HCEC 1CT (cell line): ENCODE data around the gene MAPKBP1.

Source experiments
- DNase-seq: peaks from one replicate; pipeline ENCODE4 v3.0.0-alpha.2; 2017

MAPKBP1 gene

DNA sequence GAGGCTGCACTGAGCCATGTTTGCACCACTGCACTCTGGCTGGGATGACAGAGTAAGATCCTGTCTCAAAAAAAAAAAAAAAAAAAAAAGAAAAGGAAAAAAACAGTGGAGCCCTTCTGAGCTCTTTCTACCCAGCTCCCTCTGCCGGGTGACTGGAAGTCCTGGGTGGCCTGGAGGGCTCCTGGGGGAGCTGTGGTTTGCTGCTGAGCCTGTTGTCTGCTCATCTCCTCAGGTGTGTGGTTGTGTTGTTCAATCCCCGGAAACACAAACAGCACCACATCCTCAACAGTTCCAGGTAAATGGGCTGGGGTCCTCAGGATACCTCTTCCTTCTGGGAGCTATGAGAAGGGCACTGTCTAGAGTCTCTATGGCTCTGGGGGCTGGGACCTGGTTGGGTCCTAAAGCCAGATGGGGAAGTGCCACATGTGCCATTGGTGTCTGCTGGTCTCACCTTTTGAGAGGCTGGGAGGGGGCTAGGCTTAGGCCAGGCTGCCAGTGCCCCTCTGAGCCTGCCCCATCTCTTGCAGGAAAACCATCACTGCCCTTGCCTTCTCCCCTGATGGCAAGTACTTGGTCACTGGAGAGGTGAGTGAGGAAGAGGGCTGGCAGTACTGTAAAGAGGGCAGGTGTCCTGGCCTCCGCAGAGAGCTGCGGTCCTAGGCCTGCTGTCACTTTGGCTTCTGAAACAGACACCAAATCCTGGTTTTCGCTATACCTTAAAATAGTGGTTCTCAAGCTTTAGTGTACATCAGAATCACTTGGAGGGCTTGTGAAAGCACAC lies 36.6 kb downstream of the MAPKBP1 start:
- DNase-seq = no peak

DNA sequence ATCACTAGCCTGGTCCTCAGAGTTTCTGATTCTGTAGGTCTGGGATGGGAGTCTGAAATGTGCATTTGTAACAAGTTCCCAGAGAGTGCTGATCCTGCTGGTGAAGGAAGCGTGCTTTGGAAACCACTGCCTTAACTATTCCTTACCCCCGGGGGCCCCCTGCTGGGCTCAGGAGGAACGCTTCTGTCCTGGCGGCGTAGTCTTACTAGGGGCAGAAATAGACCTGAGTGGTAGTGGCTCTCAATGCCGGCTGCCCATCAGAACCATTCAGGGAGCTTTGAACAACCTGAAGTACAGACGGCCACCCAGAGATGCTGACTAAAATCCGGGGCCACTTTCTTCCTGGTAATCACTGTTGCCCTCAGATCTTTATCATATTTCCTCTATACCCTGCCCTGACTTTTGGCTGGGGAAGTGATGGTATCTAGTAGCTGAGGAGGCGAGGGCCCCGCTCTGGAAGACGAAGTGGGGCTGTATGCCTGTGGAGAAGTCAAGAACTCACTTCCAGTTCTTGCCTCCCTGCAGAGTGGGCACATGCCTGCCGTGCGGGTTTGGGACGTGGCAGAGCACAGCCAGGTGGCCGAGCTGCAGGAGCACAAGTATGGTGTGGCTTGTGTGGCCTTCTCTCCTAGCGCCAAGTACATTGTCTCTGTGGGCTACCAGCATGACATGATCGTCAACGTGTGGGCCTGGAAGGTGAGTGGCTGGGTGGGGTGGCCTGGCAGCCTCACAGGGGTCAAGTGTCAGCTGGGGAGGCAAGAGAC lies 37.3 kb downstream of the MAPKBP1 start:
- DNase-seq = peak; percentile 77

DNA sequence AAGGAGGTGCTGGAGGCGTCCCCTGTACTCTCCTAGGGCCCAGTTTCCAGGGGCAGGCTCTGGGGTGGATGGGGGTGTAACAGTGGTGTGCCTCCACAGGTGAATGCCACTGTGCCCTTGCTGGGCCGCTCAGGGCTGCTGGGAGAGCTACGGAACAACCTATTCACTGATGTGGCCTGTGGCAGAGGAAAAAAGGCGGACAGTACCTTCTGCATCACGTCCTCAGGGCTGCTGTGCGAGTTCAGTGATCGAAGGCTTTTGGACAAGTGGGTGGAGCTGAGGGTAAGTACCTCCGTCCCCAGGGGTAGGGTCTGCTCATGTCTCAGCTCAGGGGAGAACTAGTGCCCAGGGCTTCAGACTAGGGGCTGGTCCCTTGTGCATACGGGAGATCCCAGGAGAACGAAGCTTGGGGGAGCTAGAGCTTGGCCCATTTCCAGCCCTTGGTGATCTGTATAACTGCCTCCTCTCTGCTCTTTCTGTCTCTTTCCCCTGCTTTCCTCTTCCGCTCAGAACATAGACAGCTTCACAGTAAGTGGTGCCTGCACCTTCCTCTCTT lies 38.6 kb downstream of the MAPKBP1 start:
- no peak for DNase-seq

DNA sequence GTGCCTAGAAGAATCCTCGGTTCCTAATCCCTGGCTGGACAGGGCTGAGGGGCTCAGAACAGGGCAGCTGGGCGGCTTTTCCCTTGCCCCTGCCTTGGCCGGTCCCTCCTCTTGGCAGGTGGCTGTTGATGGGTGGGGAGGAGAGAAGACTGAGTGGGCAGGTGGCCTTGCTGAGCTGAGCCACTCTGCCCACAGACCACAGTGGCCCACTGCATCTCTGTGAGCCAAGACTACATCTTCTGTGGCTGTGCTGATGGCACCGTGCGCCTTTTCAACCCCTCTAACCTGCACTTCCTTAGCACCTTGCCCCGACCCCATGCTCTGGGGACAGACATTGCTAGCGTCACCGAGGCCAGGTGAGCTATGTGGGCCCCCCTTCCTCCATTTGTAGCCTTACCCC lies 39.1 kb downstream of the MAPKBP1 start:
- no peak for DNase-seq

DNA sequence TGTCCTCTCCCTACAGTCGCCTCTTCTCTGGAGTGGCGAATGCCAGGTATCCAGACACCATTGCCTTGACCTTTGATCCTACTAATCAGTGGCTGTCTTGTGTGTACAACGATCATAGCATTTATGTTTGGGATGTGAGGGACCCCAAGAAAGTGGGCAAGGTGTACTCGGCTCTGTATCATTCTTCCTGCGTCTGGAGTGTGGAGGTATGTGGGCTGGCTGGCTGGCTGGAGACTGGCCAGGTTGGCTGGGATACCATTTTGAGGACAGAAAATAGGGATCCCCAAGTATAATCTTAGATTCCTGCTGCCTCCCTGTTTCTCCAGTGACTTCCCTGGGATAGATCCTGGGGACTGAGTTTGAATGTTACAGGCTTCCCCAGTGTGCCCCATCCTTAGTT lies 40.2 kb downstream of the MAPKBP1 start:
- no peak for DNase-seq

DNA sequence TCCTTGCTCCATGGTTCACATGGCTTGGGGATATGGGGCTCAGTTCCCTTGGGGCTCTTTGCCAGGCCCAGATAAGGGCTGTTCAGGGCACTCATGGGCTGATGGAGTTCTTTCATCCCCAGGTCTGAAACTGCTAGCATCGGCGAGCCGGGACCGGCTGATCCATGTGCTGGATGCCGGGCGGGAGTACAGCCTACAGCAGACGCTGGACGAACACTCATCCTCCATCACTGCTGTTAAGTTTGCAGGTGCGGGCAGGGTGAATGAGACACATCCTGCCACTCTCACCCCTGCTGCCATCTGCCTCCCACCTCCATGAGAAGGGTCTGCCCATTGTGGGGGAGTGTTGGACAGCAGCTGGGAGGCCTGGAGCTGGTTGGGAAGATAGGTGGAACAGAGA lies 42.5 kb downstream of the MAPKBP1 start:
- no peak for DNase-seq

DNA sequence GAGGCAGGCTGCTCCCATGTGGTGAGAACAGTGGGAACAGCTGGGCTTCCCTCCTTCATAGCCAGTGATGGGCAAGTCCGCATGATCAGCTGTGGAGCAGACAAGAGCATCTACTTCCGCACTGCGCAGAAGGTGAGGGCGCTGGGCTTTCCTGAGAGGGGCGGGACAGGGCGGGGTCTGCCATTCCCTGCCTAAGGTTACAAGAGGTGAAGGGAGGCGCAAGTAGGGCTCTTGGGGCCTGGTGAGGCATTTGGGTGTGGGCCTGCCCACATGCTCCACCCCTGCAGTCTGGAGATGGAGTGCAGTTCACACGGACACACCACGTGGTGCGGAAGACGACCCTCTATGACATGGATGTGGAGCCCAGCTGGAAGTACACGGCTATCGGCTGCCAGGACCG lies 43.0 kb downstream of the MAPKBP1 start:
- DNase-seq = no peak

DNA sequence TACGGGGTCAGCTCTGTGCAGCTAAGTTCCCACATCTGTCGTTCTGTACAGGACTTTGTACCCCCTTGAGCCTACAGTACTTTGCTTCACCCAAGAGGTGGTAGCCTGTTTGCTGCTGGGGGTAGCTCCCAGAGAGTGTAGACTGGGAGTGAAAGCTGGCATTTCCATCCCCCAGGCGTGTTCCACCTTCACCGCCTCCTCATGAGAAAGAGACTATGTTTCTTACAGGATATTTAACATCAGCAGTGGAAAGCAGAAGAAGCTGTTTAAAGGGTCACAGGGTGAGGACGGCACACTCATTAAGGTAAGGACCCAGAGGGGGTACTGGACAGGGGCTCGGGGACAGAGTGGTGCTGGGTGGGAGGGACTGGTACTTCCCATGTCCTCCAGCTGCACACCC lies 43.5 kb downstream of the MAPKBP1 start:
- no peak for DNase-seq

DNA sequence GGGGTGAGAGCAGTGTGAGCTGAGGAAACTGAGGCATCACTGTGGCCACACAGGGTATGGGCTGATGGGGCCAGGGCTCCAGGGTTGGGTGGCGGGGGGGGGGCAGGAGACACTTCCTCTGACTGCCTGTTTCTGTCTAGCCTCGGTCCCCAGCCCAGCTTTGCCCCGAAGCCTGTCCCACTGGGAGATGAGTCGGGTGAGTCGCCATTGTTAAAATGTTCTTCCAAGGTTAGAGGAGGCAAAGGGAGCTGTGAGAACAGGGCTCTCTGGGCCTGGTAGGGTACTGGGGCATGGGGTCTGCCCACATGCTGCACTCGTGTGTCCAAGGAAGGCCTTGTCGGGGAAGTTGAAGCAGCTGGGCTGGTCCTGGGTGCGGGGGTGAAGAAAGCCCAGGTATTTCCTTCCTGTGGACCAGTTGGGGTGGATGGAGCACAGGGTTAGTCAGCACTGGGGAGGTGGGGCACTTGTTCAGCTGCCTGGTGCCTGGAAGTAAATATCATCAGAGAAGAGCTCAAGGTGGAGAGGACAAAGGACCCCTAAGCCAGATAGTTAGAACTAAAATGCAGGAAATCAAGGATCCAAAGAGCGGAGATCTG lies 45.3 kb downstream of the MAPKBP1 start:
- DNase-seq = no peak

DNA sequence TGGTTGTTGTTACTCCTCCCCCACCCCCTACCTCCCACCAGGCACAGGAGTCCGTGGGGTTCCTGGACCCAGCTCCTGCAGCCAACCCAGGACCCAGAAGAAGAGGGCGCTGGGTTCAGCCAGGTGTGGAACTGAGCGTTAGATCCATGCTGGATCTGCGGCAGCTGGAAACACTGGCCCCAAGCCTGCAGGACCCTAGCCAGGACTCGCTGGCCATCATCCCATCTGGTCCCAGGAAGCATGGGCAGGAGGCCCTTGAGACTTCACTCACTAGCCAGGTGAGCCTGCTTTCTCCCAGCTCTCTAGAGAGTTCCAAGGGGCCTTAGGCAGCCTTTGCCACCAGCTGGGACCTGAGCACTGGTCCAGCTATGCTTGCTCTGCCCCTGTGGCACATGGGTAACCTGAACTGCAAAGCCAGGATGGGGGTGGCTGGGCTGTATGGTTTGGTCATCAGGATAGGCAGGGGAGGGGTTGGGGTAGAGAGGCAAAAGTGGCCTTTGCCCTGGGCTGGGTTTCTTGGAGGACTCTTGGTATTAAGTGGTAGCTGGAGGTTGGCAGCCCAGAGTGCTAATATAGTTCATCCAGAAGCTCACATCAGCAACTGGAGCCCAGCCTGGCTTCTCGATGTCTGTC lies 46.6 kb downstream of the MAPKBP1 start:
- no peak for DNase-seq

DNA sequence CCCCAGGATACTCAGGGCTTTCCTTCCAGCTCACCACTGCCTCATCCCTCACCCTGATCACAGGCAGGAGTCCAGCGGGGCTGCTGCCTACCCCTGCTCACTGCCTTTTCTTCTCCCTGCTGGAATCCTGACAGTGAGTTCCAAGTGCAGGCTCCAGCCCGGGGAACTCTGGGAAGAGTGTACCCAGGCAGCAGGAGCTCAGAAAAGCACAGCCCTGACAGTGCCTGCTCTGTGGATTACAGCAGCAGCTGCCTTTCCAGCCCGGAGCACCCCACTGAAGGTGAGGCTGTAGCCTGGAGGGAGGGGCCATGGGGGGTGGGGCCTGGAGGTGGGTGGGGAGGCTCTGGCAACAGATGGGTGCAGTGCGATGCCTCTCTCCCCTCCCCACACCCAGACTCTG lies 47.5 kb downstream of the MAPKBP1 start:
- no peak for DNase-seq

DNA sequence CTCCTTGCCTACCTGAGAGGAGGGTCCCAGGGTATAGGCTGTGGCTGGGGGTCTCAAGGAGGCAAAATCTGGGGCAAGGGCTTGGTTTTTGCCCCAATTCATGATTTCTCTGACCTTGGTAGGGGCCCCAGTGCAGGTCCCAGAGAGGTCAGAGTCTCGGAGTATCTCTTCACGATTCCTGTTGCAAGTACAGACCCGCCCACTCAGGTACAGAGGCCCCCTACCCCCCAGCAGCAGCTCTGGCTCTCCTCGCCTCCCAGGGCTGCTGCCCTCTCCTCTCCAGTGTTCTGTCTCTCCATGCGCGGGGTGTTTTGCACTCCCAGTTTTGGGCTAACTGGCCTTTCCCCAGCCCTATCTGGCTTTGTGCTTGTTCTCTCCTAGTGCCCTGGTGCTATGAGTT lies 48.2 kb downstream of the MAPKBP1 start:
- no peak for DNase-seq

DNA sequence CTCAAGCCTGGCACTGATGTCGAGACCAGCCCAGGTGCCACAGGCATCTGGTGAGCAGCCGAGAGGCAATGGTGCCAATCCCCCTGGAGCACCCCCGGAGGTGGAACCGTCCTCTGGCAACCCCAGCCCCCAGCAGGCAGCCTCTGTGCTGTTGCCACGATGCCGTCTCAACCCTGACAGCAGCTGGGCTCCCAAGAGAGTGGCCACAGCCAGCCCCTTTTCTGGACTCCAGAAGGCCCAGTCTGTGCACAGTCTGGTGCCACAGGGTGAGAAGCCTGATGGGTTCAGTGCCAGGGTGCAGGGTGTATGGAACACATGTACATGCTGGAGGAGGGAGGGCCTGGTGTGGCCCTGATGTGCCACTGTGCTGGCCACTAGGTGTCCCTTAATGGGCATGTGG lies 48.7 kb downstream of the MAPKBP1 start:
- DNase-seq = no peak

DNA sequence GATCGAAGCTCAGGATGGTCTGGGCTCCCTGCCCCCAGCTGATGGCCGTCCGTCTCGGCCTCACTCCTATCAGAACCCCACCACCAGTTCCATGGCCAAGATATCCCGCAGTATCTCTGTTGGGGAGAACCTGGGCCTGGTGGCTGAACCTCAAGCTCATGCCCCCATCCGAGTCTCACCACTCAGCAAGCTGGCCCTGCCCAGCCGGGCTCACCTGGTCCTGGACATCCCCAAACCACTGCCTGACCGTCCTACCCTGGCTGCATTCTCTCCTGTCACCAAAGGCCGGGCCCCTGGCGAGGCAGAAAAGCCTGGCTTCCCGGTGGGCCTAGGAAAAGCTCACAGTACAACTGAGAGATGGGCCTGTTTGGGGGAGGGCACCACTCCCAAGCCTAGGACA lies 49.2 kb downstream of the MAPKBP1 start:
- DNase-seq = no peak

DNA sequence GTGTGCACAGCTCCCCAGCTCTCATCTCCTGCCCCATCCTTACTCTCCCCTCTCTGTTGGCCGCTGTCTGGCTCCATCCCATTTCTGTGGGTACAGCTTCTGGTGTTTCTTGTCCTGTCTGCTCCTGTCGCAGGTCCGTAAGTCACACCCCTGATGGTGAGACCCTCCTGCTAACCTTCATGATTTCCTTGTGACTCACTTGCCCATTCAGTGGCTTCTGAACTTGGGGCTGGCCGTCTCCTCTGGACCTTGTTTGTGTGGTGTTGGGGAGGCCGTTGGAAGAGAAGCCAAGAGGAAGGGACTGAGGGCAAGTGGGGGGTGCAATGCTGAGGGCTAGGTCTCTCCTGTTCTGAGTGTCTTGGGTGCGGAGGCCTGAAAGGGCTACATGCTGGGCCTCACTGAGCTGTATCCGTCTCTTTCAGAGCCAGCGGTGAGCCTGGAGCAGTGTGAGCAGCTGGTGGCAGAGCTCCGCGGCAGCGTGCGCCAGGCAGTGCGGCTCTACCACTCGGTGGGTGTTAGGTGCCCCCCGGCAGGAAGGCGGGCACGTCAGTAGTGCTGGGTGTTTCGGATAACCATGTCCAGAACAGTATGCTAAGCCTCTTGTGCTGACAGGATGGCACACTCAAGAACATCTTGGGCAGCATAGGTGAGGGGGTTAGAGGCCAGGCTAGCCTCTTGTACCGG lies 49.9 kb downstream of the MAPKBP1 start:
- no peak for DNase-seq

DNA sequence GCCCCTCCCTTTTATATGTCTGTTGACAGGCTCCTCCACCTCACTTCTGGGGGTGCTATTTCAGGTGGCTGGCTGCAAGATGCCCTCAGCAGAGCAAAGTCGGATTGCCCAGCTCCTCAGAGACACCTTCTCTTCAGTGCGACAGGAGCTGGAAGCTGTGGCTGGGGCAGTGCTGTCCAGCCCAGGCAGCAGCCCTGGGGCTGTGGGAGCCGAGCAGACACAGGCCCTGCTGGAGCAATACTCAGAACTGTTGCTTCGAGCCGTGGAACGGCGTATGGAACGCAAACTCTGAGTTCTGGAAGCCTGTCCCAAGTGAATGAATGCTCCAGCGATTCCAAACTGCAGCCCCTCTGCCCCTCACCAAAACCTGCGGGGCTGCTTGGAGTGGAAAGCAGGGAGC lies 50.9 kb downstream of the MAPKBP1 start:
- DNase-seq = no peak

DNA sequence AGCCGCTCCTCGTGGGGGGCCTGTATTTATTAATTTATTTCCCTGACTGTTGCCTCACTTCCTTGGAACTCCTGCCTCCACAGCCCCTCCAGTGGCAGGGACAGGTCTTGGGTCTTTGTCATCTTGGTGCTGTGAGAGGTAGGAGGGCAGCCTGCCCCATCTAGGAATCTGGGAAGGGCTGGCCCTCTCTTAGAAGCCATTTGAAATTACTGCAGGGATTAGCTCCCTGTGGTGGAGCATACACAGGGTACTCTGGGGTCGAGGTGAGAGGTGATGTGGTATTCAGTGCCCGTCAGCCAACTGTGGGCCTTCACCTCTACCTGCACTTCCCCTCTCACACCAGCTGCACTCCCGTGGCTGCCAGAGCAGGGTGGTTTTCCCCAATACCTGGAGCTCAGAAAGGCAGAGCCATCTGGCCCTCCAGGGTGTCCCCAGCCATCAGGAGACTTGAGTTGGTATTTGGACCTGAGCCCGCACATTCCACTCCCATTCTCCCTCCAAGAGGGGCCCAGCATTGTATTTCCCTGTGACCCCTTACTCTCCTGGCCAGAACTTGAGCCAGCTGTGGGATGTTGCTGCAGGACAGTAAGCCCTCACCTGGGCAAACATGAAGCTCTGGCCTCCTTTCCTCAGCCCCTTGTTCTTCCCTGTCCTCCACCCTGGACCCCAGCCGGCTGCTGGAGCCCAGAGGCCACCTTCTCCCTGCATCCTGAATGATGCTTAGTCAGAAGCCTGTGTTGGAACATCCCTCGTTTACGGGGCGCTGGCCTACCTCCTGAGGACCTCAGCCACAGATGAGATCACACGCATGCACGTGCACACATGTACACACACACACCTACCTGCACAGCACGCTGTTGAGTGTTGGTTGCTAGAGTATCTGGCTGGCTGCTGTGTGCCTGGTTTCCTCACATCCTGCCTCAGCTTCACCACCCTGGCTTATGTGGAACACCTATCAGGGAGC lies 51.6 kb downstream of the MAPKBP1 start:
- DNase-seq = no peak

DNA sequence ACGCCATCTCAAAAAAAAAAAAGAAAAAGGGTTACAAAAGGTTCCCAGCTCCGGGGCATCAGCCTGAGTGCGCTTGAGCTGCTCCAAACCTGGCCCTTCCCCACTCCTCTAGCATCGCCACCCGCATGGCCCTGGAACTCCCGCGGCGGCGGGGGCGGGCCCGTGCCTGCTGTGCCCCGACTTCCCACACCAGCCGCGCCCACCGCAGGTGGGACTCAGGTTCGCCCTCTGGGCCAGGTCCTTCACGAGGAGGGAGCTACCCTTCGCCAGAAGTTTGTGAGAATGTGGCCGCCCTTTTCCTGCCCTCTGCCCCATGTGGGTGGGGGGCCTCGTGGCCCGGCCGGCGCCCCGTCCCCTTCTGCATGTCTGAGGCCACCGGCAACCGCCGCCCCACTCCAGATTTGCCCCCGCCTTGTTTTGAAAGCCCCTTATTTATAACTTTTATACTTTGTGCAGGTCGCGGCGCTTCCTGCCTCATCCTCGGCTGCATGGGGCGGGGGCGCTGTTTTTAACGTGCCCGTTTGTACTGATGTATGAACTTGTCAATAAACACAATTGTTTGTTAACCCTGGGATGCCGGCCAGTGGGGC lies 53.1 kb downstream of the MAPKBP1 start:
- no peak for DNase-seq

DNA sequence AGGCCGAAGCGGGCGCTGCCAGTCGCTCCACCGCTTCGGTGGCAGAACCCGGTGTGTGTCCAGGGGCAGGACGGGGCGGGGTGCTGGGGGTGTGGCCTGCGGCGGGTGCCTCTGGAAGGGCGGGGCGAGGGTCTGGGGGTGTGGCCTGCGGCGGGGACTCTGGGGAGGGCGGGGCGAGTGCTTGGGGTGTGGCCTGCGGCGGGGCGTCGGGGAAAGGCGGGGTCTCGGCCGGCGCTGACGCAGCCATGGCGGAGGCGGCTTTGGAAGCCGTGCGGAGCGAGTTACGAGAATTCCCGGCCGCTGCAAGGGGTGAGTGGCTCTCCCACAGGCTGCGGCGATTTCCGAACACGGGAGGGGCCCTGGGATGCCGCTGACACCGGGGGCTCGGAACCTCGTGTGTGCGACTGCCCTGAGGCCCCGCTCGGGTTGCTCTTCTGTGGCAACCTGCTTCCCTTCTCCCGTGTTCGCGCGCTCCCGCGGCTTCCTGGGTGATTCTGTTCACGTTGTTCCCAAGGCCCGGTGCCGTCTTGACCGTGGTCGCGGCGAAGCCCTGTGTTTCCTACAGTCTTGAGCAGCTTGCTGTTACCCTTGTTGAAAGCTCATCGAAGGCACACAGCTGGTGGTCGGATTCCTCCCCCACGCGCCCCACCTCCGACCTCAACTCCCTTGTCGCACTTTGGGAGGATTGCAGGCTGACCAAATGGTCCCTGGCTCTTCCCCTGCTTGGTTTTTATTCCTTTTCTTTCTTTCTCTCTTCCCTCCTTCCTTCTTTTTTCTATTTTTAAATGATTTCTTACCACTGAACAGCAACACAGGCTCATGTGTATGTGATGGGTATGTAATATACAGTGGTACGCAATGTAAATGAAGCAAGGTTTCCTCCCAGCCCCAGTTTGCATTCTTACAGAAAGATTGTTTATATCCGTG lies 53.9 kb downstream of the MAPKBP1 start, which contains the start of gene JMJD7:
Gene JMJD7 (plus strand): TSS at position 213 of the 927 bp plus-strand sequence. CDS start 33 bp downstream, at position 246.
- DNase-seq = peak; percentile 83

DNA sequence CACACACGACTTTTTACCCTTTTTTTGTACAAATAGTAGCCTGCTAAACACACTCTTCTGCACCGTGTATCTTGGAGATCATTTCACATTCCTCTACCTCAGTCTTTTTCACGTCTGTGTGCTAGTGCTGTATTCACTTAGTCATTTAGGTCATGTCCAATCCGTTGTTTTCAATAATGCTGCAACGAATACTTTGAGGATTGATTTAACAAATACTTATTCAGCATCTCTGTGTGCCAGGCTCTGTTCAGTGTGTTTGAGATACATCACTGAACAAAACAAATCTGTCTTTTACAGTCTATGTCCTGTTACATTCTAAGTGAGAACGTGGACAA lies 54.5 kb downstream of the MAPKBP1 start:
- DNase-seq = no peak
